Measurements from ENCODE around the gene SLC15A3.

Gene SLC15A3

GRCh38 chr11:60951904-60952741, at the start of gene SLC15A3:
Gene SLC15A3, minus strand, starts transcription at chr11:60952176. Its CDS starts 625 bp downstream, at chr11:60951551.
- DNase-seq (ENCODE audit: extremely low read depth in 1 of 2, low read depth in 1 of 2) = no peak

- no peak for DNase-seq (ENCODE audit: extremely low read depth in 1 of 2, low read depth in 1 of 2)
These were observed 48.5 kb upstream of the SLC15A3 start for GRCh38 chr11:61000426-61000825.

GRCh38 chr11:60996381-60997138, 44.6 kb upstream of the SLC15A3 start:
- DNase-seq (ENCODE audit: extremely low read depth in 1 of 2, low read depth in 1 of 2) = no peak

DNA sequence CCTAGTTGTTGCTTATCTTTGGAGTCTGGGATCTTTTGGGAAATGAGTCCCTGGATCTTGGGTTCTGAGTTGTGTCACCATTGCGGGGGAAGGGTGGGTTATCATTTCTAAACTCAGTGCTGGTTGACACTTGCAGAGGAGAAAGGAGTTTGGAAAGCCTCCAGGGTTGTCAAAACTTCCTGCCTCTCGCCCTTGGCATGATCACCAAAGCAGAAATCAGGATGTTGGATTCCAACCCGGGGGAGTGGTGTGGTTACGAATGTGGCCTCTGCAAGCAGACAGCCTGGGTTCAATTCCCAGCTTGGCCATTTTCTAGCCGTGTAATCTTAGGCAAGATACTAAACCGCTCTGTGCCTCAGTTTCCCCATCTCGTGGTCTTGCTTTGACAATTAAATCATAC, 43.8 kb upstream of the SLC15A3 start:
- no peak for DNase-seq (ENCODE audit: extremely low read depth in 1 of 2, low read depth in 1 of 2)

DNA sequence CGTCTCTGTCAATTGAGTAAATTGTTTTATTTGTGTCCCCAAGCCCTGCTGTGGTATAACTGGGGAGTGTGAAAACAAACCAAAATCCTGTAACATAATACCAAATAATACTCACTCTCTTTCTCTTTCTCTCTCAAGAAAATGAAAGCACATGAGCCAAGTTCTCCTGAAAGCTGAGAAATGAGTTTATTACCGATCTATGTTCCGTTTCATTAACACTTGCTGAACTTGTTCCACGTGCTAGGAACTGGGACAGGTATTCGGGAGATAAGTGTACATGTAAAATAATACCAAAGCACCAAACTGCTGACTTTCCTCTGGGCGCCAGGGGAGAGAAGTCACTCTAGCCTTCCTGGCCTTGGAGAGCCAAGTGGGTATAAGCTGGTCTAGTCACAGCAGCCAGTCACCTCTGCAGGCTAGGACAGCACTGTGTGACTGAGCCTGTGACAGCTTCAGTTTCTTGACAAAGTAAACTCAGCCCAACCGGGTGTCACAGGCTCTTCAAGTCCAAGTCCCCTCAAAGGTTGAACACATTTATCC, 42.6 kb upstream of the SLC15A3 start:
- DNase-seq (ENCODE audit: extremely low read depth in 1 of 2, low read depth in 1 of 2) = no peak

DNA sequence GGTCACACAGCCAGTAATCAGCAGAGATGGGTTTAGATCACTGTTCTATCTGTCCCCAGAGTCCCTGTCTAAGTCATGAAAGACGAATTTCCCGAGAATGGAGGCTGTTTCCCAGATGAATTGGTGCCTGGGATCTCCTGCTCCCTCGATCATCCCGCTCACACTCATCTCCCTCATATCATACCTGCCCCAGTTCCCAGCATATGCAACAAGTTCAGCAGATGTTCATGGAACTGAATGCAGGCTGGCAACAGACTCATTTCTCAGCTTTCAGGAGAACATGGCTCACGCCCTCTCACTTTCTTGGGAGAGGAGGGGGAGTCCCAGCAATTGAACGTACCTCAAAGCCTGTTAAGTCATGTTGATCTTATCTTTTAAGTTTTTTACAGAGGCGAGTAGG, 41.6 kb upstream of the SLC15A3 start:
- DNase-seq (ENCODE audit: extremely low read depth in 1 of 2, low read depth in 1 of 2) = no peak

- no peak for DNase-seq (ENCODE audit: extremely low read depth in 1 of 2, low read depth in 1 of 2)
These were observed 41.0 kb upstream of the SLC15A3 start for GRCh38 chr11:60992842-60993409.

- DNase-seq (ENCODE audit: extremely low read depth in 1 of 2, low read depth in 1 of 2) = no peak
These were observed 39.5 kb upstream of the SLC15A3 start for GRCh38 chr11:60991457-60991856.

- no peak for DNase-seq (ENCODE audit: extremely low read depth in 1 of 2, low read depth in 1 of 2)
These were observed 37.2 kb upstream of the SLC15A3 start for GRCh38 chr11:60989093-60989650.

GRCh38 chr11:60988658-60989057, 36.7 kb upstream of the SLC15A3 start:
- DNase-seq (ENCODE audit: extremely low read depth in 1 of 2, low read depth in 1 of 2) = no peak

DNA sequence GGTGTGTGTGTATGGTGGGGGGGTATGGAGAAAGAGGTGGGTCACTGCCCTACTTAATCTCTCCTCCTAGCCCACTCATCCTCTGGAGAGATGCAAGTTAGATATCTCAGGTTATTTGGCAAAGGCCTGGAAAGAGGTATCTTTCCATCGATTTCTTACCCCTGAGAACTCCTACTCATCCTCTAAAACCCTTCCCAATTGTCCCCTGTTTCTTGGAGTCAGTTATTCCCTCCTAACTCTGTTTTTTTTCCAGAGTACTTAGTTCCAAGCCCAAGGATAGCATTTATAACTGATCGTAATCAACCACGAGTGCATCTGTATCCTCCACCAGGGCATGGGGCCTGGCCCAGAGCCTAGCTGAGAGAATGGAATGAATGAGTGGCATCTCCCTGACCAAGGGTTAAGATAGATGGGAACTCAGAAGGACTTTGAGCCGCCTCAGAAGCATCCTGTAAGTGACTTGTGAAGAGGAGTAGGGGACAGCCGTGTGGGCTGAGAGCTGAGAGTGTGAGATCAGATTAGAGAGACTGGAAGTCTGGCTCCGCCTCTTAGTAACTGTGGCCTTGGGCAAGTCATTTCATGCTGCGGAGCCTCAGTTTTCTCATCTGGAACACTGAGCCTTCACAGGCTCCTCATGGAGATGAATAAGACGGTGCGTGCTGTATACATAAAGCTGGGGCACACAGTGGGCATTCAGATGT, 35.8 kb upstream of the SLC15A3 start:
- DNase-seq (ENCODE audit: extremely low read depth in 1 of 2, low read depth in 1 of 2) = no peak

DNA sequence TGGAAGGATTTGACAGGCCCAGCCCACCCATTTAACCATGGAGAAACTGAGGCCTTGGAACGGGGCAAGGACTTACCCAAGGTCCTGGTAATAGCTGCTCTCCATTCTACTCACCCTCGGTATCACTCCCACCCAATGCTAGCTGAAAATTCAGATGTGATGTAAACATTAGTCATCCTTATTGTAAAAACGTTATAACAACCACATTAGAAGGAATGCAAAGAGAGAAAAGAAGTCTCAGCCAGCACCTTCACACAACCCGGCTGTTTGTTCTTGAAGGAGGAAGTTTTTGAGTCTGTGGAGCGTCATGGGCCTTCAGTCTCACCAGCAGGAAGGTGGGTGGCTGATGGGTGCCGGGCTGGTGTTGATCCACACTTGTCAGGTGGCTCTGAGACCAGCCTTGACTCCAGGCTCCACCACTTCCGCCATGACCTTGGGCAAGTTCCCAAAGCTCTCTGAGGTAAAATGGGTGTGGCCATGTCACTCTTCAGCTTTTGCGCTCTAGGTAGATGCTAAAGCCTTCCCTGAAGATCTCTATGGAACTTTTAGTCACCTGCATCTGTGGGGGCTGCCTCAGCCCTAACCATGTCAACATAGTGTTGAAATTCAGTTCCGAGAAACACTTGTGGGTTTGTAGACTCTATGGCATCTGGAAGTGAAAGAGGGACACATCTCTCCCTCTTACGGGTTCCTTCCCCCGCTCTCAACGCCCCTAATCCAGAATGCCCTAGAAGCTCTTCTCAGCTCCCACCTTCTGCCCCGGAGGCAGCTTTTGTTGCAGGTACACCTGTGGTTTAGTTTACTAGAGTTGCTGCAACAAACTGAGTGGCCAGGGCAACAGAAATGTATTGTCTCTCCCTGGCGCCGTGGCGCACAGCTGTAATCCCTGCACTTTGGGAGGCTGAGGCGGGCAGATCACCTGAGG, 34.3 kb upstream of the SLC15A3 start:
- DNase-seq (ENCODE audit: extremely low read depth in 1 of 2, low read depth in 1 of 2) = peak; percentile 71 to 93

GRCh38 chr11:60985501-60985900, 33.5 kb upstream of the SLC15A3 start:
- no peak for DNase-seq (ENCODE audit: extremely low read depth in 1 of 2, low read depth in 1 of 2)

GRCh38 chr11:60984636-60985035, 32.7 kb upstream of the SLC15A3 start:
- no peak for DNase-seq (ENCODE audit: extremely low read depth in 1 of 2, low read depth in 1 of 2)

- no peak for DNase-seq (ENCODE audit: extremely low read depth in 1 of 2, low read depth in 1 of 2)
These were observed 32.2 kb upstream of the SLC15A3 start for GRCh38 chr11:60984149-60984548.

- no peak for DNase-seq (ENCODE audit: extremely low read depth in 1 of 2, low read depth in 1 of 2)
These were observed 30.2 kb upstream of the SLC15A3 start for GRCh38 chr11:60982184-60982583.

DNA sequence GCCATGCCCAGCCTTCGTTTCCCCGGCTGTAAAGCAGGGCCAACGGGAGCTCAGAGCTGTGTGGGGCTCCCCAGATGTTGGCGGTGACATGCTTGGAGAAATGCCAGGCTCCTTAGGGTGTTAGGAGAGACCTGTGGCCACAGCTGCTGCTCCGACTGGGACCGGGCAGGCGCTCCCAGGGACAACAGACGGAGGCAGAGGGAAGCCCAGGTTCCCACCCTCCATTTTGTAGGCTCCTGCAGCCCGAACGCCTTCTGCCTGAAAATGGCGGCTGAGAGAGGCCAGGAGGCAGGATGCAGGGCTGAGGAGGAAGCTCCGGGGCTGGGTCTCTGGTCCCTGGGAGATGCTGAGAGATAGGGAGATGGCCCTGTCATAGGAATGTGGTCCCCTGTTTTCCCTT, 29.5 kb upstream of the SLC15A3 start:
- no peak for DNase-seq (ENCODE audit: extremely low read depth in 1 of 2, low read depth in 1 of 2)

DNA sequence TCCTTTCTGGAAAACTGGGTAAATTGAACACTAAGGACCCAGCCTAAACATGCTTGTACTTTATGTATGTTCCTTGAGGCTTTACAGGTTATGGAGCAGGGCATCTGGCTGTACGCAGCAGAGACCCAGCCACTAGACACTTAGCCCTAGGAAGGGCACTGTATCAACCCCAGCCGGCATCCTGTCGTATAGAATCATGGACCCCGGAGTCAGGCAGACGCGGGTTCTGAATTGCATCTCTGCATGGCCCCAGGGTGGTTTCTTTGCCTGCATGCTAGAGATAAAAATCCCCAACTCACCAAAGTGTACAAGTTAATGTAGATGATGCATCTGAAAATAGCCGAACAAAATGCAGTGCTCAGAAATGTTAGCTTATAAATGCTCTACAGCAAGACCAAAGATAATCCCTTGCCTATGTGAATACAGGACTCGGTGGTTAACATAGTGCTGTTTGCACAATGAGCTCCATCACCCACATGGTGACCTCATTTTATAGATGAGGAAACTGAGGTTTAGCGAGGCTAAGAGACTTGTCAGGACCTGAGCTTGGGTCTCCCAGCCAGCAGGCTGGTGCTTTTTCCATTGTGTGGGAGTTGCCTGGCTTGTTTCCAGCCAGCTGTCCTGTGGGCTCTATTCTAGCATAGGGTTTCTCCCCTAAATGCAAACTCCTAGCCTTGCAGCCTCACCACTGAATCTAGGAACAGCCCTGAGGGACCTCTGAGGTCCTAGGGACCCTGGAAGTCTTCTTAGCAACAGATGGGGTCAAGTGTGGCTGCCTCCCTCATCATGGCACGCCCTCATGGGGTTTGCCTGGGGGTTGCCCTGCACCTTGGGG, 26.8 kb upstream of the SLC15A3 start:
- DNase-seq (ENCODE audit: extremely low read depth in 1 of 2, low read depth in 1 of 2) = no peak

- no peak for DNase-seq (ENCODE audit: extremely low read depth in 1 of 2, low read depth in 1 of 2)
These were observed 25.9 kb upstream of the SLC15A3 start for GRCh38 chr11:60977836-60978235.

Data from activated CD8-positive, alpha-beta memory T cell treated with anti-CD3 and anti-CD28 coated beads for 1 hour (primary cell).